T47D (cell line): Measurements from ENCODE around the gene ITCH.
"Not testable (repeated sequence)": the region's sequence is repeated elsewhere in the genome, so short reads cannot be mapped to it uniquely, and the experiment has no call there.

ENCODE experiments used
- DNase-seq, 2 experiments: peaks; one replicate each; pipeline versions ENCODE4 v3.0.0 to v3.0.0-alpha.2; 2011 to 2012; ENCODE audit warnings: low read depth in 1 of 2, low spot score in 1 of 2
- JUND ChIP-seq: IDR thresholded peaks from 2 replicates; pipeline ENCODE4 v1.6.1; 2012; ENCODE audit warnings: low read depth
- in situ Hi-C: cut with HindIII; loops from 2 replicates; pipeline ENCODE4 v1.10.0; 2016; ENCODE audit warnings: low sequenced_read_pairs, low pct_unique_long_range_greater_than_20kb

ITCH gene

DNA sequence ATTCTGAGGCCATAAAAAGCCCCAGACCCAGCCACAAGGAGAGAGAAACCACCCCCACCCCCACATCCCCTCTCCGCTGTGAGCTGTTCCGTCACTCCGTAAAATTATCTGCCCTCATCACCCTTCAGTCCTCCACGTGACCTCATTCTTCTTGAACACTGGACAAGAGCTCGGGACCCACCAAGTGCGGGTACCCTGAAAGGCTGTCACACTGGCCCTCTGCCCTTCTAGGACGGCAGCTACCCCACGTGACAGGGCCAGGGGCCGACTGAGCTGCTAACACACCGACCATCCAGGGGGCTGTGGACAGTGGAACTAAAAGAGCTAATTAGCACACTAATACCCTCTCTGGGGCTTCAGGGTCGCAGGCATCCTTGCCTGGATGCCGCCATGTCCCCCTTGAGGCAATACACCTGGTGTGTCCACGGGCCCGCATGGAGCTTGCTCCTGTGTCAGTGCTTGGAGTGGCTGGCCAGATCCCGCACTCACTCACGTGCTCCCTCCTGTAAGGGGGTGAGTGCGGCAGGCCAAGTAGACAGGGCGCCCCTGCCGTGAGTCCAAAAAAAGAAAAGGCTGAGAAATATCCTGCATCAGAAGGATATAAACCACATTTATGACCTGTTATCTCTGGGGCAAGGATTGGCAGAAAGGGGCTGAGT is 30.7 kb upstream of the ITCH start:
- in situ Hi-C loops = no loop called here
- TF ChIP-seq JUND = no peak
- no peak for DNase-seq

DNA sequence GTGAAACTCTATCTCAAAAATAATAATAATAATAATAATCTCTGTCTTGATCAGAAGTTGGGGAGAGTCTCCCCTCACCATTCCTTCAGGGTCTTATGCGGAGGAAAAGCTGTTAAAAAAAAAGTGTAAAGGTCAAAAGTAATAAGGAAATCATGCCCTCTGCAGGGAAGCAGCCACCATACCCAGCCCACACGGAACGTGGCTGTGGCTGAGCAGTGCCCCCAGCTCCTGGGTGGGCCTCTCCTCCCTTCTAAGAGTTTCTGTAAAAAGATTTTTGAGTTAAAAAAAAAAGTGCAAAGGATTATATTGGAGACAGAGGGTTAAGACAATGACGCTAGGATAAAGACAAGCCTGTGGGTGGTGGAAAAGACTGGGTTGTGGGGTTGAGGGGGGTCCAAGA is 29.3 kb upstream of the ITCH start:
- TF ChIP-seq JUND = no peak
- in situ Hi-C loops = no loop called here

DNA sequence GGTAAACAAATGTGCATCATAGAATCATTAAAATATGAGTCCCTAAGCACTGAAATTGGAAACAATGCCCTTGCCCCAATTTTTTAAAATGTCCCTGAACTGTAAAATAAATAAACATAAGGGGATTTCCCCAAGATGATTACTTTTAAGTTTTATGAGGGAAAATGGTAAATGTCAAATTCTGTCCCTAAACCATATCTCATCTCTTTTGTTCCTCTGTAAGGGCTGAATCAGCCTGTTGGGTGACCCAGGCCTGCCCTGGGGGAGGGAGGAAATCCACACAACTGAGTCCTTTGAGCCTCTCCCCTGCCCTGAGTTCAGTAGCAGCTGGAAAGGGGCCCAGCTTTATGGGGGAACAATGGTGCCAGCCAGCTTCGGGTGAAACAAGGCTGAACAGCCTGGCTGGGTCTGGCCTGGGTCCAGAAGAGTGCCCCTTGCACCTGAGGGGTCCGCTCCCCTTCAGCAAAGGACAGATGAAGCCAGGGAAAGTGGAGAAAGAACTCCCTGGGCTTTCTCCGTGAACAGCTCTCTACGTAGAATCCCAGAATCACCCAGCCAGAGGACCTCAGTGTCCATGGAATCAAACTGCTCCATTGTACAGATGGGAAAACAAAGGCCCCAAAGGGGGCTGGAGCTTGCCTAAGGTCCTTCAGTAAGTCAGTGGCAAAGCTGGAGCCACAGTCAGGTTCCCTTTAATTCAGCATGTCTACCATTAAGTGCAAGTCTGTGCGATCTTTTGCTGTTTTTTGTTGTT is 28.2 kb upstream of the ITCH start:
- in situ Hi-C loops = no loop called here
- no peak for DNase-seq
- TF ChIP-seq JUND = no peak

More for the DNA sequence above, 29.3 kb upstream of the ITCH start:
- DNase-seq = no peak

DNA sequence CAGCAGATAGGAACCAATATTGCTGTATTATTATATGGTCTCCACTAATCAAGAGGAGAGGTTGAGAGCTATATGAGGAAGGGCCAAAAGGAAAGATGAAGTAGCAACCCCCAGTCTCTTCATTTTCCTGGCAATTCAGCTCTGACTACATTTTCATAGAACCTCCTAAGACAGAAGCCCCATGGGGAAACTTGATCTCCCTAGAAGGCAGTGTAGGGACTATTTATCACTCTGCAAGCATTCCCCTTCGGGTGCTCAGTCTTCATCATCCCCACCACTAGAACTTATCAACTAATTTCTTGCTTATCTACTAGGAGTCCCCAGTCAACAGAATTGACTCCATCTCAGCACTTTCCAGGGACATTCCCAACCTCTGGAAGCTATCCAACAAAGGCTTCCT is 25.5 kb upstream of the ITCH start:
- TF ChIP-seq JUND = no peak
- no peak for DNase-seq
- in situ Hi-C loops = no loop called here

DNA sequence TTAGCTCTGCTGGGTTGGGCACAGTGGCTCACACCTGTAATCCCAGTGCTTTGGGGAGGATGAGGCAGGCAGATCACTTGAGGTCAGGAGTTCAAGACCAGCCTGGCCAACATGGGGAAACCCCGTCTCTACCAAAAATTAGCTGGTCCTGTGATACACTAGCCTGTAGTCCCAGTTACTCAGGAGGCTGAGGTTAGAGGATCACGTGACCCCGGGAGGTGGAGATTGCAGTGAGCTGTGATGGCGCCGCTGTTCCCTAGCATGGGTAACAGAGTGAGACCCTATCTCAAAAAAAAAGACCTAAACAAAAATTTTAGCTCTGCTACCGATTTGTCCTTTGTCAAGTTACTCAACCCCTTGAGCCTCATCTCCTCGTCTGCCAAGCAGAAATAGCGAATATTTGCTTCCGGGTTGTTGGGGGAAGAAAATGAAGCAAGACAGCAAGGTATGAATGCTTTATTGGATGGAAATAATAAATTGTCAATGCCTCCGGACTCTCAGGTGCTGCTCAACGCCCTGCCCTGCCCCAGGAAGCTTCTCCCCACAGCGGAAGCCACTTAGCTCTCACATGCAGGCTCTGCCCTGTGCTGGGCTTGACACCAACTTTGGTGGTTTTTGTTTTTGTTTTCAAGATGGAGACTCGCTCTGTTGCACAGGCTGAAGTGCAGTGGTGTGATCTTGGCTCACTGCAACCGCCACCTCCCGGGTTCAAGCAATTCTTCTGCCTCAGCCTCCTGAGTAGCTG is 24.9 kb upstream of the ITCH start:
- TF ChIP-seq JUND = no peak
- no peak for DNase-seq
- in situ Hi-C loops = no loop called here

DNA sequence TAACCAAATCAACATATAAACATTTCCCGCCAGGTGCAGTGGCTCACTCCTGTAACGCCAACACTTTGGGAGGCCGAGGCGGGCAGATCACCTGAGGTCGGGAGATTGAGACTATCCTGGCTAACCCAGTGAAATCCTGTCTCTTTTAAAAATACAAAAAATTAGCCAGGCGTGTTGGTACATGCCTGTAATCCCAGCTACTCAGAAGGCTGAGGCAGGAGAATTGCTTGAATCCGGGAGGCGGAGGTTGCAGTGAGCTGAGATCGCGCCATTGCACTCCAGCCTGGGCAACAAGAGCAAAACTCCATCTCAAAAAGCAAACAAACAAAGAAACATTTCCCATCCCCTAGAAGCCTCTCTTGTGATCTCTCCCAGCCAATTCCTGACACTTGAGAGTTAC is 22.3 kb upstream of the ITCH start:
- in situ Hi-C loops, DNase-seq: not testable (repeated sequence)

DNA sequence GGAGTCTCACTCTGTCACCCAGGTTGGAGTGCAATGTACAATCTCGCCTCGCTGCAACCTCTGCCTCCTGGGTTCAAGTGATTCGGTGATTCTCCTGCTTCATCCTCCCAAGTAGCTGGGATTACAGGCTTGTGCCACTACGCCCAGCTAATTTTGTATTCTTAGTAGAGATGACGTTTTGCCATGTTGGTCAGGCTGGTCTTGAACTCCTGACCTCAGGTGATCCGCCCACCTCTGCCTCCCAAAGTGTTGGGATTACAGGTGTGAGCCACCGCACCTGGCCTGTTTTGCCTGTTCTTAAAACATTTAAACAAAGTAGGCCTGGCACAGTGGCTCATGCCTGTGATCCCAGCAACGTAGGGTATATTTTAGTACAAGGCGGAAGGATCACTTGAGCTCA is 21.9 kb upstream of the ITCH start:
- in situ Hi-C loops, DNase-seq: not testable (repeated sequence)

DNA sequence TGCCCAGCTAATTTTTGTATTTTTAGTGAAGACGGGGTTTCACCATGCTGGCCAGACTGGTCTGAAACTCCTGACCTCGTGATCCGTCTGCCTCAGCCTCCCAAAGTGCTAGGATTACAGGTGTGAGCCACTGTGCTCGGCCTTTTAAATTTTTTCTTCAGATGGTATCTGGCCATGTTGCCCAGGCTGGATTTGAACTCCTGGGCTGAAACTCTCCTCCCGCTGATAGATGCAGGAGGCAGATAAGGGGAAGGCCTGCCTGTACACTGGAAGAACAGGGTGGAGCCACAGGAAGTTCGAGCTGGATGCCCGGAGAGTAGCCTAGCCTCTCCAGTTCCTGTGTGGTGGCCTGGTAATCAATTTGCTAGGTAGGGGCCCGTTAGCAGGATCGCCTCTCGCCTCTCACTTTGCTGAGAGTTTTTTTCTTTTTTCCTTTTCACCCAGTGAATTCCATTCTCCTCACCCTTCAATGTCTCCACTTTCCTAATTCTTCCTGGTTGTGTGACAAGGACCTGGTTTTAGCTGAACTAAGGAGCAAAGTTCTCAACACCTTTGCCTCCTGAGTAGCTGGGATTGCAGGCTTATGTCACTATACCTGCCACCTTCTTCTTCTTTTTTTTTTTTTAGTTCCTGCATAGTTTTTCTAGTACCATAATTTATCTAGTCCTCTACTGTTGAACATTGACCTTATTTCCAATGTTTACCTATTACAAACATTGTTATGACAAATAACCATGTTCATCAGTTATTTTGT is 19.4 kb upstream of the ITCH start:
- no peak for DNase-seq
- no peak for TF ChIP-seq JUND
- in situ Hi-C loops = no loop called here

DNA sequence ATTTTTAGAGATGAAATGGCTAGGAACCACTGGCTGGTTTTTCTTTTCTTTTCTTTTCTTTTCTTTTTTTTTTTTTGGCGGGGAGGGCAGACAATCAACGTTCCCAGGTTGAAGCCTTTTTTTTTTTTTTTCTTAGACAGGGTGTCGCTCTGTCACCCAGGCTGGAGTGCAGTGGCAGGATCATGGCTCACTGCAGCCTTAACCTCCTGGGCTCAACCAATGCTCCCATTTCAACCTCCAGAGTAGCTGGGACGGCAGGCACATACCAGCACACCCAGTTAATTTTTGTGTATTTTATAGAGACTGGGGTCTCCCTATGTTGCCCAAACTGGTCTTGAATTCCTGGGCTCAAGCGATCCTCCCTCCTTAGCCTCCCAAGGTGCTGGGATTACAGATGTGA is 18.8 kb upstream of the ITCH start:
- in situ Hi-C loops = no loop called here
- TF ChIP-seq JUND = no peak

DNA sequence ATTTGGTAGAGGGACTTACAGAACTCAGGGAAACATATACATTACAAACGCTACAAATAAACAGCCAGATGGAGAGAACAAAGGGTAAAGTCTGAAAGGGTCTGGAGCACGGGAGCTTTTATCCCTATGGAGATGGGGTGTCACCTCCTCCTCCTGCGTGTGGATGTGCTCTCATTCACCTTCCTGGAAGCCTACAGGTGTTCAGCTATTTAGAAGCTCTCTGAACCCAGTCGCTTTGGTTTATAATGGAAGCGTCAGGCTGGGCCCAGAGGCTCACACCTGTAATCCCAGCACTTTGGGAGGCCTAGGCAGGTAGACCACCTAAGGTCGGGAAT is 17.7 kb upstream of the ITCH start:
- DNase-seq = no peak
- TF ChIP-seq JUND = no peak
- in situ Hi-C loops = no loop called here

More for the DNA sequence above, 18.8 kb upstream of the ITCH start:
- no peak for DNase-seq

DNA sequence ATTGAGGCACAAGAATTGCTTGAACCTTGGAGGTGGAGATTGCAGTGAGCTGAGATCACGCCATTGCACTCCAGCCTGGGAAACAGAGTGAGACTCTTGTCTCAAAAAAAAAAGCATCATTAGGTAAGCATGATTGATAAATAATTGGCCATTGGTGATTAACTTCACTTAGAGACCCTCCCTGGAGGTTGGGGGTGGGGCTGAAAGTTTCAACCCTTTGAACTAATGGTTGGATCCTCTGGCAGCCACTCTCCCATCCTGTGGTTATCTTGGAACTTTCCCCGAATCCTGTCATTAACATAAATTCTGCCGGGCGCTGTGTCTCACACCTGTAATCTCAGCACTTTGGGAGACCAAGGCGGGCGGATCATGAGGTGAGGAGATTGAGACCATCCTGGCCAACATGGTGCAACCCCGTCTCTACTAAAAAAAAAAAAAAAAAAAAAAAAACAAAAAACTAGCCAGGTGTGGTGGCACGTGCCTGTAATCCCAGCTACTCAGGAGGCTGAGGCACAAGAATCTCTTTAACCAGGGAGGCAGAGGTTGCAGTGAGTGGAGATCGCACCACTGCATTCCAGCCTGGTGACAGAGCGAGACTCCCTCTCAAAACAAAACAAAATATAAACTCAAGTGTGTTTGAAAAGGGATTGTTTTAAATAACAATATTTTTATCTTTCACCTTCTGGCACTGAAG is 17.1 kb upstream of the ITCH start:
- in situ Hi-C loops, DNase-seq: not testable (repeated sequence)

DNA sequence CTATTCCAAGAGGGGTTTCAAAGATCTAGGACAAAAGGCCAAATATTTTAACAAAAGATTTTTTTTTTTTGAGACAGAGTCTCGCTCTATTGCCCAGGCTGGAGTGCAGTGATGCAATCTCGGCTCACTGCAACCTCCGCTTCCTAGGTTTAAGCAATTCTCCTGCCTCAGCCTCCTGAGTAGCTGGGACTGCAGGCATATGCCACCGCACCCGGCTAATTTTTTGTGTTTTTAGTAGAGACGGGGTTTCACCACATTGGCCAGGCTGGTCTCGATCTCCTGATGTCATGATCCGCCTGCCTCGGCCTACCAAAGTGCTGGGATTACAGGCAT is 16.6 kb upstream of the ITCH start:
- in situ Hi-C loops, DNase-seq: not testable (repeated sequence)
